Measurements from ENCODE around the gene MXD1. TPM values are rescaled to one million over a fixed set of nuclear protein-coding genes. Genes with fewer than 3 reads are reported as not detected.

The MXD1 gene, protein sequence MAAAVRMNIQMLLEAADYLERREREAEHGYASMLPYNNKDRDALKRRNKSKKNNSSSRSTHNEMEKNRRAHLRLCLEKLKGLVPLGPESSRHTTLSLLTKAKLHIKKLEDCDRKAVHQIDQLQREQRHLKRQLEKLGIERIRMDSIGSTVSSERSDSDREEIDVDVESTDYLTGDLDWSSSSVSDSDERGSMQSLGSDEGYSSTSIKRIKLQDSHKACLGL
- total RNA-seq, result 19.6 TPM

DNA sequence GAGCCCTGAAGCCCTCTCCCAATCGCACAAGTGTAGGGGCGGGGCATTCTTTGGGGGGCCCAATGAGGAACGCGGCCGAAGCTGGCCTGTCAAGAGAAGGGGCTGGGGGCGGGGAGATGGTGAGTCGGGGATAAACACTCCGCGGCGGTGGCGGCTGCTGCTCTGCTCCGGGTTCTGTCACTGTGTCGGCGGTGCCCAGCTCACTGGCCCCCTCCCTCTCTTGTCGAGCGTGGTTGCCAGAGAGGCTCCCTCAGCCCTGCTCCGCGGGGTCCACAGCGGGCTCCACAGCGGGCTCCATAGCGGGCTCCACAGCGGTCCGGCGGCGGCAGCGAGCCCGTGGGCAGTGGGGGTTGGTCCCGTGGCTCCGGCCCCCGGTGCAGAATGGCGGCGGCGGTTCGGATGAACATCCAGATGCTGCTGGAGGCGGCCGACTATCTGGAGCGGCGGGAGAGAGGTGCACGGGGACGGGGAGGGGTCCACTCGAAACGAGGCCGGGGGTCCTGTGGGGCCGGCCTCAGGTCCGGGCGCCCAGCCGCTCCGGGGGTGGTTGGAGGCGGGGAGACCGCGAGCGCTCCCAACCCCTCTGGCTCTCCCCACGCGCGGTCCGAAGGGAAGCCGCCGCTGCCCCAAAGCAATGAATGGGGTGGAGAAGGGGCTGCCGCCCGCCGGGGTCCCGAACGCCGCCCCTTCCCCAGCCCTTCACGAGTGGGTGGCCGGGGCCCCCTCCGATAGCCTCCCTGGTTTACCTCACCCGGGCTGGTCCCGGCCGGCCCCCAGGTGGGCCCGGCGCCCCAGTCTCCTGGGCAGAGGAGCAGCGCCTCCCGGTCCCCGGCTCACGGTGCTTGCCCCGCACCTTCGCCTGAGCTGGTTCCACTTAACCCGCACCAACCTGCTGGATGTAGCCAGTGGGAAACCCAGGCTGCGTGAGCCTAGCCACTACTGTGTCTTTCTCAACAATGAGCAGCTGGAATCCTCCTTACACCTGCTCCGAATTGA is at the start of gene MXD1:
TSS of gene MXD1 (plus strand) at position 160 of the 996 bp plus-strand sequence. CDS start at position 382, 222 bp downstream.

DNA sequence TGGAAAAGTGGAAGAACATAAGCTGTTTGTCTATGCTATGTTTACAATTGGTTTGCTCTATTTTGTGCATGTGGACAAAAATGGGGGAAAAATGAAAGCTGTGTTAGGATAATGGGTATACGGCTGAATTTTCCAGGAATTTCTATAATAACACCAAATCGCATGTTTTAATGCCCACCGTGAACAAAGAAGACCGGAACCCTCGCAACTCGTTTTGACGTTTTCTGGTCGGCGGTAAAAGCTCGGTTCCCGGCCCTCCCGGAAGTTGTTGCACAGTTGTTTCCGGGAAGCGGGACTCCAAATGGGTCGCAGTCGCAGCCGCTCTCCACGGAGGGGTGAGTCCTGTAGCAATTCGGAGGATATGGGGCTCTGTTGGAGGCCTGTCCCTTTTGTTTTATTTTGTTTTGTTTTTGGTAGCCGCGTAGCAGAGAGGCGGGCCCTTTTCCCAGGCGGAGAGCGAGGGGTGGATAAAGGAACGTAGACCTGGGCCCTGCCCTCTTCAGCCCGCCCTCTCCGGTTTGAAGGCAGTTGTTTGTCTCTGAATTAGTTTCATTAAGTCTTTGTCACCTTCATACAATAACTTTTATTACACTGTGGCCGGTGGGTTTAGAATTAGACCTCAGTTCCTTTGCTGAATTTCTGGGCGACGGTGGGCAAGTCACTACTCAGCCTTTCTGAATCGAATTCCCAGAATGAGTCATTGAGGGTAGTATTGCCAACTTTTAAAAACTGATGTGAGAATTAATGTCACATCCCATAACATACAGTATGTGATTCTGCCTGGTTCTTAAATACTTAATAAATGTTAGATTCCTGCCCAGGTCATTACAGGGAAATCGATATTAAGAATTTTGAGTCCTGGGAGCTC is 21.0 kb upstream of the MXD1 start, which contains the start of gene SNRNP27:
TSS of gene SNRNP27 (plus strand) at position 273 of the 868 bp plus-strand sequence. CDS start at position 302, 29 bp downstream.

DNA sequence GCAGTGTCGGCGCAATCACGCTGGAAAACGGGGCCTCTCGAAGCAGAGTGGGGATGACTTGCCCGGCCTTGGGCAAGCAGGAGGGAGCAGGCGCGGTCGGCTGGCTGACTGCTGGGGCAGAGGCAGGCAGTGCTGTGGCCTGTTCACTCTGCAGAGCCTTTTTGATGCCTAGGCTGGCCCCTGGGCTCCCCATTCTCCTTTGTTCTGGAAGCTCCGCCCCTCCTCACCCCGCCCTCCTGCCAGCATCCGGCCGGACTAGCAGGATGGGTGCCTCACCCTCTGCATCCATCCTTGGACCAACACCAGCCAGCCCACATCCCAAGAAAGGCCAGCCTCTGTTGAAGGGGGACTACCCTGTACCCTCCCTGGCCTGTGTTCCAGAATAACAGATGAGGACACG is 46.6 kb downstream of the MXD1 start, which contains the start of gene ASPRV1:
TSS of gene ASPRV1 (minus strand) at position 136 of the 400 bp plus-strand sequence. CDS start 195 bp downstream, outside the sequence.

Other genes with a start within 250 kb of the MXD1 start
- 31.9 TPM for gene ANXA4, start 173.0 kb upstream of the MXD1 start, total RNA-seq
- gene GMCL1, start 85.4 kb upstream of the MXD1 start, total RNA-seq, result 24.7 TPM
- 70.1 TPM for gene SNRNP27, start 21.2 kb upstream of the MXD1 start, total RNA-seq
- 4.3 TPM for gene ASPRV1, start 46.5 kb downstream of the MXD1 start, total RNA-seq
- gene PCBP1, start 172.4 kb downstream of the MXD1 start, total RNA-seq, result 101 TPM